MG63 (cell line): ENCODE measurements around the gene SRD5A2. TPM values are rescaled to one million over a fixed set of nuclear protein-coding genes. Genes with fewer than 3 reads are reported as not detected.

Experiments
- DNase-seq: peaks from one replicate; pipeline ENCODE4 v3.0.0-alpha.2; 2020
- H3K27me3 ChIP-seq: fragments of 250-450 bp; sonication (Bioruptor Pico); 2 replicates; pipeline ENCODE4 v1.5.1; 2020; ENCODE audit warnings: mild to moderate bottlenecking, moderate library complexity
- H3K36me3 ChIP-seq: fragments of 250-450 bp; sonication (Bioruptor Pico); 2 replicates; pipeline ENCODE4 v1.5.1; 2020; ENCODE audit warnings: mild to moderate bottlenecking, moderate library complexity
- H3K4me3 ChIP-seq: fragments of 250-450 bp; sonication (Bioruptor Pico); 2 replicates; pipeline ENCODE4 v1.5.1; 2020; ENCODE audit warnings: mild to moderate bottlenecking, moderate library complexity
- H3K9me3 ChIP-seq: fragments of 250-450 bp; sonication (Bioruptor Pico); 2 replicates; pipeline ENCODE4 v1.5.1; 2020; ENCODE audit warnings: mild to moderate bottlenecking, moderate library complexity
- total RNA-seq: library from RNA; depleted of rRNA; stranded (reverse); fragments of >200 nt; shearing (Covaris generic); gene quantifications from 2 replicates; pipeline ENCODE4 v1.2.3, GENCODE V29; 2014; ENCODE audit warnings: low replicate concordance; rRNA removed

Gene SRD5A2
- total RNA-seq = not detected in 2 replicates

GRCh38 chr2:31580321-31581117 is at the start of gene SRD5A2:
TSS of gene SRD5A2 (minus strand) at chr2:31580938. CDS start at chr2:31580900, 38 bp downstream.
- no peaks in the 10 kb centered on the region; the same call in 1 of the 2 replicates for H3K9me3 ChIP-seq
- no peak within 1 kb of the TSS for H3K4me3 ChIP-seq
- no peak for DNase-seq
- H3K27me3 ChIP-seq = peaks cover 29% of the 10 kb centered on the region
- no peaks in the 10 kb centered on the region for H3K36me3 ChIP-seq

- H3K36me3 ChIP-seq = no peaks in the 10 kb centered on the region
- no peaks in the 10 kb centered on the region for H3K9me3 ChIP-seq
- H3K27me3 ChIP-seq = no peaks in the 10 kb centered on the region
- peak; percentile 8 for DNase-seq
- H3K4me3 ChIP-seq = no peak overlapping the region
Observed at GRCh38 chr2:31606509-31606908, 25.8 kb upstream of the SRD5A2 start.

GRCh38 chr2:31598694-31599093 is 18.0 kb upstream of the SRD5A2 start:
- Histone ChIP-seq H3K36me3 (no peaks in the 10 kb centered on the region), H3K27me3 (no peaks in the 10 kb centered on the region), H3K4me3 (no peak overlapping the region), H3K9me3 (no peaks in the 10 kb centered on the region; the same call in 1 of the 2 replicates)
- no peak for DNase-seq

DNA sequence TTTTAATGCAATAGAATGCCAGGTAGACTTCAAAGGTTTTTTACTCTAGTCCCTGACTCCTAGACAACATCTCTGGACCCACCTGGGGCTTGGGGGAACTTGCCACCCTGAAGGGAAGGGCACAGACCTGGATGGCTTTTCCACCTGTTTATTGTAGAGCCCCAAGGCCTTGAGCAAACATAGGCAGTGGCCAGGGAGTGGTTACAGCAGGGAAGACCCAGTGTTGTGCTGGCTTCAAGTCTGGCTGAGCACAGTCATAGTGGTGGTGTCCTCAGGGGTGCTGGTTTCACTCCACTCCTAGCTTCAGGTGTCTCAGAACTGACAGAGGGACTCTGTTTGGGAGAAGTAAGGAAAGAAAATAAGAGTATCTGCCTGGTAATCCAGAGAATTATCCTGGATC is 5.5 kb upstream of the SRD5A2 start:
- DNase-seq = no peak
- Histone ChIP-seq H3K9me3 (no peaks in the 10 kb centered on the region), H3K36me3 (no peaks in the 10 kb centered on the region), H3K27me3 (peaks cover 5% of the 10 kb centered on the region), H3K4me3 (no peak overlapping the region)

GRCh38 chr2:31581124-31581795 is 522 bp upstream of the SRD5A2 start:
- Histone ChIP-seq H3K4me3 (no peak overlapping the region), H3K36me3 (no peaks in the 10 kb centered on the region), H3K9me3 (no peaks in the 10 kb centered on the region), H3K27me3 (peaks cover 29% of the 10 kb centered on the region)
- DNase-seq = no peak

DNA sequence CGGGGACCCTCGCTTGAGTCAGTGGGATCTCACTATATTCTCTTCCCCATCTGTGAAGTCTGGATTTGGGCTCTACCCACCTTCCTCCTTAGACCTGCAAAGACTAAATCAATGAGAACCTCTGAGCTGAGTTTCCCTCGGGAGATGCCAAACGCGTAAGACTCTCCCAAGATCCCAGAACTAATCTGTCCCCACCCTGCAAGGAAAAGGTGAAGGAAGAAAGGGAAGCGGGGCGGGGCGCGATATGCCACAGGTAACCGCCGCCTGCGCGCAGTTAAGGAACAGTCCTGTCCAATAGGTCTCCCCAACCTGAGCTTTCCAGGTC is 780 bp downstream of the SRD5A2 start:
- Histone ChIP-seq H3K9me3 (no peaks in the 10 kb centered on the region; the same call in 1 of the 2 replicates), H3K4me3 (no peak overlapping the region), H3K27me3 (peaks cover 29% of the 10 kb centered on the region), H3K36me3 (no peaks in the 10 kb centered on the region)
- DNase-seq = no peak

GRCh38 chr2:31578316-31578715 is 2.4 kb downstream of the SRD5A2 start:
- no peak for DNase-seq
- Histone ChIP-seq H3K4me3 (no peak overlapping the region), H3K36me3 (no peaks in the 10 kb centered on the region), H3K9me3 (no peaks in the 10 kb centered on the region; the same call in 1 of the 2 replicates), H3K27me3 (peaks cover 29% of the 10 kb centered on the region)

- Histone ChIP-seq H3K27me3 (peaks cover 29% of the 10 kb centered on the region), H3K9me3 (no peaks in the 10 kb centered on the region; the same call in 1 of the 2 replicates), H3K36me3 (no peaks in the 10 kb centered on the region), H3K4me3 (no peak overlapping the region)
- DNase-seq = no peak
Observed at GRCh38 chr2:31577143-31577542, 3.6 kb downstream of the SRD5A2 start.

- Histone ChIP-seq H3K36me3 (no peaks in the 10 kb centered on the region), H3K9me3 (no peaks in the 10 kb centered on the region), H3K4me3 (no peak overlapping the region), H3K27me3 (no peaks in the 10 kb centered on the region)
- DNase-seq = no peak
Observed at GRCh38 chr2:31568585-31569201, 12.0 kb downstream of the SRD5A2 start.

DNA sequence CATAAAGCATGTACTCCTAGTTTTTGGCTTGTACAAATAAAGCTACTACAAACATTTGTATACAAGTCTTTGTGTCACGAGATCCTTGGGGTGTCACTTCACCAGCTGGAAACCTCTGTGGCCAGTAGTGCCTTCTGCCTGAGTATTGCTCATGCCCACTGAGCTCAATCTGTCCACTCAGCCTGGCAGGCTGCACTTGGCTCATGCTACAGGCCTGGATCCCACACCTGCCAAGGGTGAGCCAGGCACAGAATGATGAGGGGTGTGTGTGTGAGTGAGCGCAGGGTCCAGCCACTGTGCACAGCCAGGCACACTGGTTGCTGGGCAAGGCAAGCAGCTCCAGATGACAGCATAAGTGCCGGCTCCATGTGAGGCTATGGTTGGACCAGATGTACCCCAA is 13.1 kb downstream of the SRD5A2 start:
- Histone ChIP-seq H3K9me3 (no peaks in the 10 kb centered on the region), H3K36me3 (no peaks in the 10 kb centered on the region), H3K4me3 (no peak overlapping the region), H3K27me3 (no peaks in the 10 kb centered on the region)
- no peak for DNase-seq

GRCh38 chr2:31563273-31563839 is 17.4 kb downstream of the SRD5A2 start:
- Histone ChIP-seq H3K4me3 (no peak overlapping the region), H3K36me3 (no peaks in the 10 kb centered on the region), H3K27me3 (no peaks in the 10 kb centered on the region), H3K9me3 (no peaks in the 10 kb centered on the region)
- no peak for DNase-seq

GRCh38 chr2:31561823-31562222 is 18.9 kb downstream of the SRD5A2 start:
- Histone ChIP-seq H3K27me3 (no peaks in the 10 kb centered on the region), H3K9me3 (no peaks in the 10 kb centered on the region), H3K4me3 (no peak overlapping the region), H3K36me3 (no peaks in the 10 kb centered on the region)
- no peak for DNase-seq

- no peaks in the 10 kb centered on the region for H3K9me3 ChIP-seq
- peak; percentile 26 for DNase-seq
Observed at GRCh38 chr2:31558401-31559295, 22.1 kb downstream of the SRD5A2 start.

DNA sequence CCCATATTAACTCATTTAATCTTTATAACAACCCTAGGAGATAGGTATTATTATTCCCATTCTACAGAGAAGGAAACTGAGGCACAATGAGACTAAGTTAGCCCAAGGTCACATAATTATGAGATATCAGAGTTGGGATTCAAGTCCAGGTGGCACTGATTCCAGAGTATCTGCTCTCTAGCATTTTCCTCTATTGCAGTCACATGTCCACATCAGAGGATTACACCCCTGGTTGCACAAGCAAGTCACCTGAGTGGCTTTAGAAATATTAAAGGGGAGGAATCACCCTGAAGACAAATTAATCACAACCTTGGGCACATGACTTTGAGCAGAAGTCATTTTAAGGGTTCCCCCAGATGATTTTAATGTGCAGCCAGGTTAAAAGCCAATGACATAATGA is 23.8 kb downstream of the SRD5A2 start:
- H3K4me3 ChIP-seq = no peak overlapping the region
- no peaks in the 10 kb centered on the region for H3K9me3 ChIP-seq
- no peaks in the 10 kb centered on the region for H3K36me3 ChIP-seq
- no peak for DNase-seq
- no peaks in the 10 kb centered on the region for H3K27me3 ChIP-seq

More at GRCh38 chr2:31558401-31559295, 22.1 kb downstream of the SRD5A2 start:
- Histone ChIP-seq H3K4me3 (no peak overlapping the region), H3K36me3 (no peaks in the 10 kb centered on the region), H3K27me3 (no peaks in the 10 kb centered on the region)

DNA sequence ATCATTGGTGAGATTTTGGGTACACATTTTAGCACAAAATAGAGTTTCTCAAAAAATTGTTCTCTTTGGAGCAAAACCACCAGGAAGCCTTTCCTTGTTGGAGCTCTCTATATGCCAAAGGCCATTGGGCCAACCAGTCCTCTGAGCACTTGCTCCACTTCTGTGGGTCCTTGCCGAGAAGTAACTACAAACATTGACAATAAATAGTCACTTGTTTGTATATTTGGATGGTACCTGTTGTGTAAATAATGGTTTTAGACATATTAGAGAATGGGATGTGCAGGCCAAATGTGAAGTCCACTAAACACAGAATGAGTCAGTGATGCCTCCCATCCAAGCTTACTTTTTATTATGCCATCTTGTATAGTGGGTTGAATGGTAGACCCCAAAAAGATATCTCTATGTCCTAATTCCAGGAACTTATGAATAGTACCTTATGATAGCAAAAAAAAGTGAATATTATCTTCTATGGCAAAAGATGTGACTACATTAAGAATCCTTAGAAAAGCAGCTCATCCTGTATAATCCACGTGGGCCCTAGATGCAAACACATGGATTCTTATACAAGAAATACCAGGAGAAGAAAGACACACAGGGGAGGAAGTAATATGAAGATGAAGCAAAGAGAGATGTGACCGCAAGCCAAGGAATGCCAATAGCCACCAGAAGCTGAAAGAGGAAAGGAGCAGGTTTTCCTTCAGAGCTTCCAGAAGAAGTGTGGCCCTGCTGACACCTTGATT is 24.6 kb downstream of the SRD5A2 start:
- no peaks in the 10 kb centered on the region for H3K9me3 ChIP-seq
- DNase-seq = no peak
- no peaks in the 10 kb centered on the region for H3K27me3 ChIP-seq
- no peak overlapping the region for H3K4me3 ChIP-seq
- no peaks in the 10 kb centered on the region for H3K36me3 ChIP-seq

GRCh38 chr2:31553362-31553761 is 27.4 kb downstream of the SRD5A2 start:
- Histone ChIP-seq H3K9me3 (no peaks in the 10 kb centered on the region), H3K36me3 (no peaks in the 10 kb centered on the region), H3K27me3 (no peaks in the 10 kb centered on the region), H3K4me3 (no peak overlapping the region)
- no peak for DNase-seq
